IMR-90 (cell line): ENCODE results near the gene CIT. TPM values are rescaled to one million over a fixed set of nuclear protein-coding genes. Genes with fewer than 3 reads are reported as not detected.

Experiments used
- ATAC-seq: fragments of 200-7000 bp; cut with Tn5 transposase; 2 replicates; pipeline ENCODE4 v1.9.1; 2020; ENCODE audit warnings: low read depth, mild to moderate bottlenecking, moderate library complexity
- BruUV-seq: library from RNA; stranded (reverse); fragments of 400-500 nt; replicated peaks from 2 replicates; lab custom pipeline; 2021; lab: Mats Ljungman, UMichigan
- CTCF ChIA-PET: fragments of 300-600 bp; formaldehyde crosslinking; extraction: SDS; loops from one replicate; lab custom pipeline; 2021; ENCODE audit warnings: antibody characterized with exemption; lab: Yijun Ruan, JAX
- POLR2A ChIA-PET: fragments of 300-600 bp; sonication (Branson Sonifier 250); formaldehyde crosslinking; loops from one replicate; lab custom pipeline; 2022; ENCODE audit warnings: antibody characterized with exemption; ENCODE audit not compliant: unreplicated experiment; lab: Charles Lee
- DNase-seq: peaks from one replicate; pipeline ENCODE4 v3.0.0; 2013
- H2AFZ ChIP-seq: replicated peaks from 2 replicates; pipeline ENCODE3; 2013; ENCODE audit warnings: low read length, mild to moderate bottlenecking; ENCODE audit not compliant: poor library complexity
- H2AK5ac ChIP-seq: 2 replicates; pipeline ENCODE4 v1.6.1; 2013; ENCODE audit warnings: low read depth, low read length, inconsistent platforms
- H2AK9ac ChIP-seq: replicated peaks from 2 replicates; pipeline ENCODE3; 2013; ENCODE audit warnings: mild to moderate bottlenecking, low read depth, low read length, moderate library complexity; ENCODE audit not compliant: poor library complexity
- H2BK120ac ChIP-seq: 2 replicates; pipeline ENCODE4 v1.6.1; 2013; ENCODE audit warnings: low read depth, low read length, inconsistent platforms
- H2BK15ac ChIP-seq: 3 replicates; pipeline ENCODE4 v1.6.1; 2013; ENCODE audit warnings: low read depth, low read length, inconsistent platforms
- H2BK20ac ChIP-seq: 2 replicates; pipeline ENCODE4 v1.6.1; 2013; ENCODE audit warnings: low read depth, mild to moderate bottlenecking, inconsistent platforms, low read length, moderate library complexity
- H2BK5ac ChIP-seq: 2 replicates; pipeline ENCODE4 v1.6.1; 2013; ENCODE audit warnings: mild to moderate bottlenecking, low read depth, low read length, inconsistent platforms; ENCODE audit not compliant: poor library complexity, severe bottlenecking
- H3K14ac ChIP-seq: replicated peaks from 2 replicates; pipeline ENCODE4 v1.6.1; 2013; ENCODE audit warnings: low read depth, low read length, inconsistent platforms
- H3K18ac ChIP-seq: 2 replicates; pipeline ENCODE4 v1.6.1; 2013; ENCODE audit warnings: low read depth, low read length, control low read depth
- H3K23ac ChIP-seq: 2 replicates; pipeline ENCODE4 v1.6.1; 2013; ENCODE audit warnings: low read depth, low read length, inconsistent platforms
- H3K27ac ChIP-seq: 2 replicates; pipeline ENCODE4 v1.5.1; 2013; ENCODE audit warnings: mild to moderate bottlenecking, control low read depth, low read length; ENCODE audit not compliant: insufficient read depth
- H3K27me3 ChIP-seq: 2 replicates; pipeline ENCODE4 v1.6.1; 2013; ENCODE audit warnings: low read length; ENCODE audit not compliant: control insufficient read depth, insufficient read depth
- H3K36me3 ChIP-seq: 2 replicates; pipeline ENCODE4 v1.6.1; 2013; ENCODE audit warnings: low read length, mixed read lengths; ENCODE audit not compliant: control insufficient read depth, insufficient read depth
- H3K4ac ChIP-seq: 2 replicates; pipeline ENCODE4 v1.6.1; 2013; ENCODE audit warnings: low read depth, low read length, inconsistent platforms
- H3K4me1 ChIP-seq: 2 replicates; pipeline ENCODE4 v1.6.1; 2013; ENCODE audit warnings: low read length, mixed read lengths; ENCODE audit not compliant: control insufficient read depth, insufficient read depth
- H3K4me2 ChIP-seq: 2 replicates; pipeline ENCODE4 v1.6.1; 2013; ENCODE audit warnings: low read depth, mild to moderate bottlenecking, control low read depth, low read length, moderate library complexity
- H3K4me3 ChIP-seq: 2 replicates; pipeline ENCODE4 v1.5.1; 2013; ENCODE audit warnings: low read depth, mild to moderate bottlenecking, control low read depth, low read length, moderate library complexity; ENCODE audit not compliant: insufficient read depth
- H3K56ac ChIP-seq: 2 replicates; pipeline ENCODE4 v1.6.1; 2013; ENCODE audit warnings: low read length, inconsistent platforms; ENCODE audit not compliant: insufficient read depth; ENCODE audit errors: extremely low read depth
- H3K79me1 ChIP-seq, 2 experiments: 2 replicates each; pipeline ENCODE4 v1.6.1; 2013; ENCODE audit warnings: low read length in 2 of 2, inconsistent platforms in 1 of 2, low read depth in 1 of 2
- H3K9ac ChIP-seq: 2 replicates; pipeline ENCODE4 v1.6.1; 2013; ENCODE audit warnings: low read depth, low read length, control low read depth
- H3K9me1 ChIP-seq: 2 replicates; pipeline ENCODE4 v1.6.1; 2013; ENCODE audit warnings: low read length, inconsistent platforms; ENCODE audit not compliant: insufficient read depth
- H3K9me3 ChIP-seq: 2 replicates; pipeline ENCODE4 v1.6.1; 2013; ENCODE audit warnings: low read length; ENCODE audit not compliant: control insufficient read depth, insufficient read depth
- H4K20me1 ChIP-seq: 2 replicates; pipeline ENCODE4 v1.6.1; 2013; ENCODE audit warnings: low read length, inconsistent platforms; ENCODE audit not compliant: insufficient read depth
- H4K5ac ChIP-seq: 2 replicates; pipeline ENCODE4 v1.6.1; 2013; ENCODE audit warnings: mild to moderate bottlenecking, low read depth, low read length, control low read depth
- H4K8ac ChIP-seq, 2 experiments: 2 replicates each; pipeline ENCODE4 v1.6.1; 2013; ENCODE audit warnings: low read depth in 2 of 2, low read length in 2 of 2, control low read depth in 1 of 2, inconsistent platforms in 1 of 2
- H4K91ac ChIP-seq: 2 replicates; pipeline ENCODE4 v1.6.1; 2013; ENCODE audit warnings: low read depth, low read length, inconsistent platforms; ENCODE audit not compliant: insufficient read depth
- BHLHE40 ChIP-seq: fragments of 150-350 bp; IDR thresholded peaks from 2 replicates; pipeline ENCODE4 v1.6.1; 2016; ENCODE audit warnings: mild to moderate bottlenecking, low read depth, low read length
- CEBPB ChIP-seq: IDR thresholded peaks from 2 replicates; pipeline ENCODE4 v1.6.1; 2012; ENCODE audit warnings: low read depth, low read length, improper control_type of control experiment
- CHD1 ChIP-seq: IDR thresholded peaks from 2 replicates; pipeline ENCODE4 v1.6.1; 2012; ENCODE audit warnings: low read depth, low read length, improper control_type of control experiment
- FOS ChIP-seq: fragments of 150-350 bp; IDR thresholded peaks from 2 replicates; pipeline ENCODE4 v1.6.1; 2016; ENCODE audit warnings: low read depth, low read length
- MAFK ChIP-seq: IDR thresholded peaks from 2 replicates; pipeline ENCODE4 v1.6.1; 2012; ENCODE audit warnings: low read depth, low read length, improper control_type of control experiment
- MAZ ChIP-seq: IDR thresholded peaks from 2 replicates; pipeline ENCODE4 v1.6.1; 2012; ENCODE audit warnings: low read depth, mild to moderate bottlenecking, low read length, improper control_type of control experiment, moderate library complexity, borderline replicate concordance
- MXI1 ChIP-seq: IDR thresholded peaks from 2 replicates; pipeline ENCODE4 v1.6.1; 2012; ENCODE audit warnings: low read depth, mild to moderate bottlenecking, low read length, moderate library complexity, borderline replicate concordance
- NFE2L2 ChIP-seq: fragments of 150-350 bp; IDR thresholded peaks from 2 replicates; pipeline ENCODE4 v1.6.1; 2016; ENCODE audit warnings: low read depth, mild to moderate bottlenecking, low read length
- POLR2A ChIP-seq: IDR thresholded peaks from 2 replicates; pipeline ENCODE4 v1.6.1; 2012; ENCODE audit warnings: mild to moderate bottlenecking, low read depth, low read length
- RAD21 ChIP-seq: IDR thresholded peaks from 2 replicates; pipeline ENCODE4 v1.6.1; 2012; ENCODE audit warnings: low read length, improper control_type of control experiment
- RCOR1 ChIP-seq: IDR thresholded peaks from 2 replicates; pipeline ENCODE4 v1.6.1; 2012; ENCODE audit warnings: mild to moderate bottlenecking, low read length, improper control_type of control experiment; ENCODE audit not compliant: insufficient replicate concordance
- RFX5 ChIP-seq: IDR thresholded peaks from 2 replicates; pipeline ENCODE4 v1.8.0; 2012; ENCODE audit warnings: low read depth, mild to moderate bottlenecking, low read length, moderate library complexity
- SMC3 ChIP-seq: fragments of 150-350 bp; IDR thresholded peaks from 2 replicates; pipeline ENCODE4 v1.6.1; 2016; ENCODE audit warnings: low read depth, mild to moderate bottlenecking, antibody characterized with exemption, low read length, moderate library complexity
- WGBS, 2 experiments: methylation state at CpG; one replicate each; pipeline versions ENCODE4 v1.1.5 to v1.1.7; 2013; ENCODE audit warnings: missing lambda C conversion rate in 2 of 2; ENCODE audit not compliant: insufficient read length in 1 of 2; ENCODE audit errors: extremely low coverage in 2 of 2; 5-methylcytosine and 5-hydroxymethylcytosine counted together
- dilution Hi-C: fragments of 300-500 bp; cut with HindIII; formaldehyde crosslinking; loops from one replicate; pipeline ENCODE4 v1.14.3; 2018; ENCODE audit warnings: low sequenced_read_pairs; ENCODE audit not compliant: unreplicated experiment
- in situ Hi-C: fragments of 300-500 bp; cut with MboI; formaldehyde crosslinking; loops from 3 replicates; pipeline ENCODE4 v1.14.3; 2019; ENCODE audit warnings: low sequenced_read_pairs, inconsistent platforms, mixed read lengths
- intact Hi-C: fragments of 100-400 bp; cut with micrococcal nuclease; formaldehyde crosslinking; loops from 2 replicates; pipeline ENCODE4 v1.10.0; 2022
- polyA plus RNA-seq, 3 experiments: library from polyadenylated mRNA; depleted of rRNA; stranded (reverse); fragments of >200 nt; gene quantifications; 2 replicates each; pipeline ENCODE4 v1.2.3, GENCODE V29; 2012; ENCODE audit warnings: low replicate concordance in 1 of 3
- total RNA-seq: library from RNA; depleted of rRNA; stranded (reverse); fragments of >200 nt; gene quantifications from 2 replicates; pipeline ENCODE4 v1.2.3, GENCODE V29; 2012
- TF ChIP-seq, protein P1 (sequence below): fragments of 150-350 bp; IDR thresholded peaks from 2 replicates; pipeline ENCODE4 v1.6.1; 2016; ENCODE audit warnings: low read depth, mild to moderate bottlenecking, low read length, moderate library complexity, borderline replicate concordance
- TF ChIP-seq, protein P2 (sequence below): fragments of 150-350 bp; IDR thresholded peaks from 2 replicates; pipeline ENCODE4 v1.6.1; 2017; ENCODE audit warnings: mild to moderate bottlenecking, antibody characterized with exemption, low read length, low read depth
- TF ChIP-seq, protein P3 (sequence below): conservative IDR thresholded peaks from 2 replicates; pipeline ENCODE4 v1.5.1; 2012; ENCODE audit warnings: mild to moderate bottlenecking, low read depth, low read length, improper control_type of control experiment

CIT gene
- total and polyA plus RNA-seq, 2 of the 4 experiments (the other 2 are of a cell fraction), result 13.1 to 21.0 TPM

DNA sequence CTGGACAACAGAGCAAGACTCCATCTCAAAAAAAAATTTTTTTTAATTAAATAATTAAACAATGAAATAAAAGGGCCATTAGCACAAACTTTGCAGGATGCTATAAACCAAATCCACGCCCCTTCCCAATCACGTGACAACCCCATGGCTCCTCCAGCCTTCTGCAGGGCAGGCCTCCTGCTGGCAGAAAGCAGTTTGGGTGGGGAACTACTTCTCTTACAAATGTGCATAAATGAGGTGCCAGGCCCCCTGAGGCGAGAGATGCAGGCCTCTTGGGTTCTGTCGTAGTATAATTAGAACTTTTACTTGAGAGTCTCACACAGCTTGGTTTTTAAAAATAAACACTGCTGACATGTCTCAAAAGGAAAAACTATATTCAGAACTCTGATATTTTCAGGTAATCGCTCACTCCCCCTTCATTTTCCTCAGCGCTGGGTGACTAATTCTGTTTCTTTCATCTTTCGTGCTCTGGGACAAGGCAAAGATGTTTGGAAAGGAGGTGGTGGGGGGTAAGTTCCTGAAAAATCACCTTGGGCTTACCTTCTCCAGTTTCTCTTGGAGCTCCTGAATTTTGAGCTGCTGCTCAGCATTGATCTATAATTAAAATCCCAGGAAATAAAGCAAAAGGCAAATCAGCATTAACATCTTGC is 101.7 kb downstream of the CIT start:
- H2AK9ac ChIP-seq, result no peak overlapping the region
- H3K23ac ChIP-seq, result no peak overlapping the region
- H2BK20ac ChIP-seq, result no peak overlapping the region
- H3K4me2 ChIP-seq, result no peak overlapping the region
- H4K91ac ChIP-seq, result no peak overlapping the region
- dilution Hi-C loops, result no loop called here
- H2AK5ac ChIP-seq, result no peak overlapping the region
- POLR2A ChIA-PET, result no interaction called here
- H3K4ac ChIP-seq, result no peak overlapping the region
- no peak overlapping the region for H2AFZ ChIP-seq
- no peak overlapping the region for H4K8ac ChIP-seq
- ATAC-seq (no peak), DNase-seq (no peak)
- H3K9me3 ChIP-seq, result no peaks in the 10 kb centered on the region
- no peak overlapping the region for H3K9ac ChIP-seq
- no peak overlapping the region for H3K27ac ChIP-seq
- intact Hi-C loops, result no loop called here
- H2BK5ac ChIP-seq, result no peak overlapping the region
- no peak overlapping the region for H4K5ac ChIP-seq
- TF ChIP-seq NFE2L2 (no peak), BHLHE40 (no peak), POLR2A (no peak), MXI1 (no peak), FOS (no peak), CHD1 (no peak), CEBPB (no peak), MAZ (no peak), RAD21 (no peak), SMC3 (no peak), RCOR1 (no peak), RFX5 (no peak), MAFK (no peak)
- TF ChIP-seq, protein P1, sequence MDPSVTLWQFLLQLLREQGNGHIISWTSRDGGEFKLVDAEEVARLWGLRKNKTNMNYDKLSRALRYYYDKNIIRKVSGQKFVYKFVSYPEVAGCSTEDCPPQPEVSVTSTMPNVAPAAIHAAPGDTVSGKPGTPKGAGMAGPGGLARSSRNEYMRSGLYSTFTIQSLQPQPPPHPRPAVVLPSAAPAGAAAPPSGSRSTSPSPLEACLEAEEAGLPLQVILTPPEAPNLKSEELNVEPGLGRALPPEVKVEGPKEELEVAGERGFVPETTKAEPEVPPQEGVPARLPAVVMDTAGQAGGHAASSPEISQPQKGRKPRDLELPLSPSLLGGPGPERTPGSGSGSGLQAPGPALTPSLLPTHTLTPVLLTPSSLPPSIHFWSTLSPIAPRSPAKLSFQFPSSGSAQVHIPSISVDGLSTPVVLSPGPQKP, result no peak
- TF ChIP-seq, protein P2, sequence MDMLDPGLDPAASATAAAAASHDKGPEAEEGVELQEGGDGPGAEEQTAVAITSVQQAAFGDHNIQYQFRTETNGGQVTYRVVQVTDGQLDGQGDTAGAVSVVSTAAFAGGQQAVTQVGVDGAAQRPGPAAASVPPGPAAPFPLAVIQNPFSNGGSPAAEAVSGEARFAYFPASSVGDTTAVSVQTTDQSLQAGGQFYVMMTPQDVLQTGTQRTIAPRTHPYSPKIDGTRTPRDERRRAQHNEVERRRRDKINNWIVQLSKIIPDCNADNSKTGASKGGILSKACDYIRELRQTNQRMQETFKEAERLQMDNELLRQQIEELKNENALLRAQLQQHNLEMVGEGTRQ, result no peak
- TF ChIP-seq, protein P3, sequence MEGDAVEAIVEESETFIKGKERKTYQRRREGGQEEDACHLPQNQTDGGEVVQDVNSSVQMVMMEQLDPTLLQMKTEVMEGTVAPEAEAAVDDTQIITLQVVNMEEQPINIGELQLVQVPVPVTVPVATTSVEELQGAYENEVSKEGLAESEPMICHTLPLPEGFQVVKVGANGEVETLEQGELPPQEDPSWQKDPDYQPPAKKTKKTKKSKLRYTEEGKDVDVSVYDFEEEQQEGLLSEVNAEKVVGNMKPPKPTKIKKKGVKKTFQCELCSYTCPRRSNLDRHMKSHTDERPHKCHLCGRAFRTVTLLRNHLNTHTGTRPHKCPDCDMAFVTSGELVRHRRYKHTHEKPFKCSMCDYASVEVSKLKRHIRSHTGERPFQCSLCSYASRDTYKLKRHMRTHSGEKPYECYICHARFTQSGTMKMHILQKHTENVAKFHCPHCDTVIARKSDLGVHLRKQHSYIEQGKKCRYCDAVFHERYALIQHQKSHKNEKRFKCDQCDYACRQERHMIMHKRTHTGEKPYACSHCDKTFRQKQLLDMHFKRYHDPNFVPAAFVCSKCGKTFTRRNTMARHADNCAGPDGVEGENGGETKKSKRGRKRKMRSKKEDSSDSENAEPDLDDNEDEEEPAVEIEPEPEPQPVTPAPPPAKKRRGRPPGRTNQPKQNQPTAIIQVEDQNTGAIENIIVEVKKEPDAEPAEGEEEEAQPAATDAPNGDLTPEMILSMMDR, result no peak
- H3K27me3 ChIP-seq, result no peaks in the 10 kb centered on the region
- H2BK15ac ChIP-seq, result no peak overlapping the region
- H3K9me1 ChIP-seq, result no peaks in the 10 kb centered on the region
- H3K4me3 ChIP-seq, result no peak overlapping the region
- H3K18ac ChIP-seq, result no peak overlapping the region
- no CpG with 5 or more reads among the region's 7 CpGs for WGBS, 2 experiments
- H4K20me1 ChIP-seq, result no peaks in the 10 kb centered on the region
- CTCF ChIA-PET, result no interaction called here
- no TSS peak for BruUV-seq
- peaks cover 0 to 4% of the 10 kb centered on the region in 2 experiments; a peak in 1 of 4 replicates for H3K79me1 ChIP-seq
- no peaks in the 10 kb centered on the region for H3K4me1 ChIP-seq
- no peak overlapping the region for H3K14ac ChIP-seq
- in situ Hi-C loops, result no loop called here
- H3K56ac ChIP-seq, result no peak overlapping the region
- peaks cover 9% of the 10 kb centered on the region; the same call in 1 of the 2 replicates for H3K36me3 ChIP-seq
- H2BK120ac ChIP-seq, result no peak overlapping the region
